Measurements from ENCODE around the gene ACKR2. TPM values are rescaled to one million over a fixed set of nuclear protein-coding genes. Genes with fewer than 3 reads are reported as not detected.
A peak's percentile ranks its signal among the peaks of the same experiment; 100 is the strongest.

ACKR2 gene
- total and polyA plus RNA-seq, 2 of the 13 experiments (the other 11 are each of a cell fraction or from before 2014, with no cell fraction given), result 1.1 to 1.9 TPM

- BruUV-seq (replicated peaks), result no TSS peak
- ATAC-seq (no peak), DNase-seq (ENCODE audit: low spot score) (no peak), FAIRE-seq (no peak)
- 92% methylated on average over 3 of the region's 3 CpGs for WGBS (ENCODE audit: low lambda C conversion rate)
- Histone ChIP-seq H3K4me3 (replicated peaks in 1 of 3; ENCODE audit: insufficient read depth in 1 of 3, low read depth in 2 of 3, low read length in 3 of 3) (peak overlapping the region in 1 of 3 experiments; percentile 92; a peak in 1 of 6 replicates), H3K4me2 (ENCODE audit: low read depth, low read length) (peak overlapping the region; percentile 92), H3K9ac (ENCODE audit: insufficient read depth, low read depth, low read length) (peak overlapping the region; percentile 52; the same call in 1 of the 2 replicates), H3K27ac (ENCODE audit: extremely low read length, insufficient read depth, low read length) (peak overlapping the region; percentile 5), H2AFZ (ENCODE audit: low read length) (no peak overlapping the region), H3K4me1 (ENCODE audit: insufficient read depth, low read length) (peaks cover 52% of the 10 kb centered on the region), H4K20me1 (ENCODE audit: insufficient read depth, low read length) (0 out of 2 replicates have a peak, but pooled peaks cover 3% of the 10 kb centered on the region), H3K79me2 (ENCODE audit: insufficient read depth, low read length) (peaks cover 52% of the 10 kb centered on the region), H3K36me3 (replicated peaks in 1 of 2; ENCODE audit: control insufficient read depth in 1 of 2, insufficient read depth in 2 of 2, low read length in 2 of 2) (peaks cover 0 to 10% of the 10 kb centered on the region in 2 experiments; a peak in 1 of 5 replicates), H3K9me3 (ENCODE audit: low read length) (peaks cover 3% of the 10 kb centered on the region; the same call in 1 of the 2 replicates), H3K27me3 (ENCODE audit: control insufficient read depth in 1 of 2, insufficient read depth in 2 of 2, low read length in 2 of 2) (no peaks in the 10 kb centered on the region; a peak in 1 of 5 replicates)
- intact Hi-C loops (cut with micrococcal nuclease; ENCODE audit: unreplicated experiment) (loop anchor here (2.0 kb wide), 1 partner anchor 44 kb away; no protein-coding TSS in a partner anchor), in situ Hi-C loops (cut with HindIII; ENCODE audit: extremely low pct_ligation_motif_present, low pct_unique_long_range_greater_than_20kb) (no loop called here)
- CTCF ChIA-PET (ENCODE audit: low intra/inter-chr PET ratio, low total read pairs), result no interaction called here
- TF ChIP-seq SMC3 (IDR thresholded peaks at IDR 0.05; ENCODE audit: low read length) (no peak), SKIL (CRISPR knock-in tag; IDR thresholded peaks at IDR 0.05; ENCODE audit: borderline replicate concordance) (no peak), ZNF546 (CRISPR knock-in tag; conservative IDR thresholded peaks at IDR 0.05) (no peak), POGZ (CRISPR knock-in tag; IDR thresholded peaks at IDR 0.05) (no peak), JARID2 (CRISPR knock-in tag; IDR thresholded peaks at IDR 0.05; ENCODE audit: insufficient replicate concordance) (no peak), SMAD3 (CRISPR knock-in tag; IDR thresholded peaks at IDR 0.05) (no peak), GATAD1 (CRISPR knock-in tag; IDR thresholded peaks at IDR 0.05) (0 out of 2 replicates have a peak, but pooled peaks have one; percentile 10), POLR2A (IDR thresholded peaks at IDR 0.05; ENCODE audit: insufficient read depth in 1 of 2, low read depth in 2 of 2, low read length in 2 of 2) (0 out of 4 replicates have a peak, but pooled peaks of 1 of the 2 experiments have one; percentile 24)
- POLR2A ChIA-PET, result interaction anchor here (1.1 to 2.5 kb wide), 3 partner anchors 15 to 219 kb away, joined by 3 to 6 read pairs (median 6); partner anchors contain the start of gene SEC22C
These were observed 8.1 kb upstream of the ACKR2 start for GRCh38 chr3:42801048-42801620.
